ENCODE measurements around the gene LENG8. TPM values are rescaled to one million over a fixed set of nuclear protein-coding genes. Genes with fewer than 3 reads are reported as not detected.

LENG8 gene
- total and polyA plus RNA-seq, 4 donors = 39.4 to 336 (median 220) TPM

- WGBS, 2 donors = 78 to 85% methylated on average over 11 of the region's 11 CpGs
- ATAC-seq (ENCODE audit: low FRiP score) (no peak), DNase-seq (peak in 1 of 2 donors; percentile 60)
- intact Hi-C loops (cut with DNase I) = no loop called here
- H3K27me3 ChIP-seq (ENCODE audit: control insufficient read depth in 1 of 2, insufficient read depth in 2 of 2, low read length in 1 of 2) = no peaks in the 10 kb centered on the region
- no peaks in the 10 kb centered on the region for H3K36me3 ChIP-seq (ENCODE audit: control insufficient read depth in 1 of 2, insufficient read depth in 2 of 2, low read length in 1 of 2)
- H3K9me3 ChIP-seq (ENCODE audit: control insufficient read depth, low read length) = no peaks in the 10 kb centered on the region
- H3K4me3 ChIP-seq (ENCODE audit: low read length in 2 of 2) = no peak overlapping the region
- no peak overlapping the region for H3K27ac ChIP-seq (ENCODE audit: low read depth in 1 of 2, low read length in 2 of 2)
- H3K4me1 ChIP-seq (ENCODE audit: control insufficient read depth in 1 of 2, insufficient read depth in 2 of 2, low read length in 2 of 2) = no peaks in the 10 kb centered on the region
Observed at GRCh38 chr19:54428323-54429175, 20.4 kb upstream of the LENG8 start.

GRCh38 chr19:54429176-54429495, 19.9 kb upstream of the LENG8 start:
- Histone ChIP-seq H3K27me3 (ENCODE audit: control insufficient read depth in 1 of 2, insufficient read depth in 2 of 2, low read length in 1 of 2) (no peaks in the 10 kb centered on the region), H3K36me3 (ENCODE audit: control insufficient read depth in 1 of 2, insufficient read depth in 2 of 2, low read length in 1 of 2) (no peaks in the 10 kb centered on the region), H3K4me1 (ENCODE audit: control insufficient read depth in 1 of 2, insufficient read depth in 2 of 2, low read length in 2 of 2) (no peaks in the 10 kb centered on the region), H3K9me3 (ENCODE audit: control insufficient read depth, low read length) (no peaks in the 10 kb centered on the region), H3K4me3 (ENCODE audit: low read length in 2 of 2) (no peak overlapping the region), H3K27ac (ENCODE audit: low read depth in 1 of 2, low read length in 2 of 2) (no peak overlapping the region)
- intact Hi-C loops (cut with DNase I) = no loop called here
- WGBS, 2 donors = 60 to 67% methylated on average over 8 of the region's 8 CpGs
- ATAC-seq (ENCODE audit: low FRiP score) (no peak), DNase-seq (no peak)

DNA sequence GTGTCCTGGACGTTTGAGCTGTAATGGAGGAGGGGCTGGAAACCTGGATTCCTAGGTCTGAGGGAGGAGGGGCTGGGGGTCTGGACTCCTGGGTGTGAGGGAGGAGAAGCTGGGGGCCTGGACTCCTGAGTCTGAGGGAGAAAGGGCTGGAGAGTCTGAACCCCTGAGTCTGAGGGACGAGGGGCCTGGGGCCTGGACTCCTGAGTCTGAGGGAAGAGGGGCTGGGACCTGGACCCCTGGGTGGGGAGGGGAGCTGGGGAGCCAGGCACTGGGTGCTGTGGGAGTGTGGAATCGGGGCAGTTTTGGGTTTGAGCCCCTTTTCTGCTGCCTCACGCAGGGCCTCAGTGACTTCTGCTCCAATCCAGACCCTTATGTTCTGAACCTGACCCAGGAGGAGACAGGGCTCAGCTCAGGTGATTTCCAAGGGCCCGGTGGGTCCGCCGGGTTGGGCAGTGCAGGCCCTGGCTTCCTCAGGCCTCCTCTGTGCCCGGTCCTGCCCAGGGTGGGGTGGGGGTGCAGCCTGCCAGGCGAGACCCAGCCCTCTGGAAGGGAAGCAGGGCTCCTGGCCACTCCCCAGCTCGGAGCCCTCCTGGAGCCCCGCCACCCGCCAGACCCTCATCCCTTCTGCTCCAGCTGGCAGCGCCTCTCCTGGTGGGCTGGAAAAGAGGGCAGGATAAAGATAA, 19.3 kb upstream of the LENG8 start:
- H3K27ac ChIP-seq (ENCODE audit: low read depth in 1 of 2, low read length in 2 of 2) = no peak overlapping the region
- intact Hi-C loops (cut with DNase I) = no loop called here
- H3K27me3 ChIP-seq (ENCODE audit: control insufficient read depth in 1 of 2, insufficient read depth in 2 of 2, low read length in 1 of 2) = no peaks in the 10 kb centered on the region
- H3K4me3 ChIP-seq (ENCODE audit: low read length in 2 of 2) = no peak overlapping the region
- no peak for ATAC-seq (ENCODE audit: low FRiP score)
- peak in 1 of 2 donors; percentile 73 for DNase-seq
- H3K4me1 ChIP-seq (ENCODE audit: control insufficient read depth in 1 of 2, insufficient read depth in 2 of 2, low read length in 2 of 2) = no peaks in the 10 kb centered on the region
- no peaks in the 10 kb centered on the region for H3K9me3 ChIP-seq (ENCODE audit: control insufficient read depth, low read length)
- WGBS, 2 donors = 42 to 48% methylated on average over 13 of the region's 13 CpGs
- no peaks in the 10 kb centered on the region for H3K36me3 ChIP-seq (ENCODE audit: control insufficient read depth in 1 of 2, insufficient read depth in 2 of 2, low read length in 1 of 2)

- Histone ChIP-seq H3K27ac (ENCODE audit: low read depth in 1 of 2, low read length in 2 of 2) (no peak overlapping the region), H3K4me3 (ENCODE audit: low read length in 2 of 2) (no peak overlapping the region), H3K27me3 (ENCODE audit: control insufficient read depth in 1 of 2, insufficient read depth in 2 of 2, low read length in 1 of 2) (no peaks in the 10 kb centered on the region), H3K36me3 (ENCODE audit: control insufficient read depth in 1 of 2, insufficient read depth in 2 of 2, low read length in 1 of 2) (no peaks in the 10 kb centered on the region), H3K4me1 (ENCODE audit: control insufficient read depth in 1 of 2, insufficient read depth in 2 of 2, low read length in 2 of 2) (no peaks in the 10 kb centered on the region), H3K9me3 (ENCODE audit: control insufficient read depth, low read length) (no peaks in the 10 kb centered on the region)
- intact Hi-C loops (cut with DNase I) = no loop called here
- 7 to 8% methylated on average over 41 to 43 of the region's 43 CpGs for WGBS, 2 donors
- DNase-seq = peak in 1 of 2 donors; percentile 68
- ATAC-seq (ENCODE audit: low FRiP score) = peak; percentile 49
Observed at GRCh38 chr19:54430306-54431254, 18.4 kb upstream of the LENG8 start.

DNA sequence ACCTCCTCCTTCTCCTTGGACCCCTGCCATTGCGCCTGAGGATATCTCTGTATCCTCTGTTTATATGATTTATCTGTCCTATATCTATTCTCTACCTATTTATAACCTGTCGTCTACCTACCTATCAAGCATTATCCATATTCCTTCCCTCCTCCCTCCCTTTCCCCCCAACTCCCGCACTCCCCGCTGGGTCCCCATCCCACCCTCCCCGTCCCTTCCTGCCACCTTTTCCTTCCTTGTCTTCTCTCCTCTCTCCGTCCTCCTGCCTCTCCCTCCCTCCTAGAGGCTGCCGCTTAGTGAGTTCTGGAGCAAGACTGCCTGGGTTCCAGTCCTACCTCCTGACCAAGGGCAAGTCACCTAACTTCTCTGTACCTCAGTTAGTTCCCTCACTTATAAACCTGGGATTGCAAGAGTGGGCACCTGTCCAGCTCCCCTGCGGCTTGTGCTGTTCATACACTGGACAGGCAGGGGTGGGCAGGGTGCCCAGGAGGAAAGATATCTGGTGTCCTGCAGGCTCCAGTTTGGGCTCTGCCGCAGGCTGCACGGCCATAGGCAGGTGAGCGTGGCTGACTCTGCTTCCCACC, 17.7 kb upstream of the LENG8 start:
- no peaks in the 10 kb centered on the region for H3K4me1 ChIP-seq (ENCODE audit: control insufficient read depth in 1 of 2, insufficient read depth in 2 of 2, low read length in 2 of 2)
- no peaks in the 10 kb centered on the region for H3K27me3 ChIP-seq (ENCODE audit: control insufficient read depth in 1 of 2, insufficient read depth in 2 of 2, low read length in 1 of 2)
- no peaks in the 10 kb centered on the region for H3K9me3 ChIP-seq (ENCODE audit: control insufficient read depth, low read length)
- ATAC-seq (ENCODE audit: low FRiP score) = no peak
- intact Hi-C loops (cut with DNase I) = no loop called here
- no peak overlapping the region for H3K4me3 ChIP-seq (ENCODE audit: low read length in 2 of 2)
- no peak for DNase-seq
- H3K27ac ChIP-seq (ENCODE audit: low read depth in 1 of 2, low read length in 2 of 2) = no peak overlapping the region
- WGBS, 2 donors = 36 to 44% methylated on average over 11 of the region's 11 CpGs
- H3K36me3 ChIP-seq (ENCODE audit: control insufficient read depth in 1 of 2, insufficient read depth in 2 of 2, low read length in 1 of 2) = no peaks in the 10 kb centered on the region

- intact Hi-C loops (cut with DNase I) = no loop called here
- no peaks in the 10 kb centered on the region for H3K27me3 ChIP-seq (ENCODE audit: control insufficient read depth in 1 of 2, insufficient read depth in 2 of 2, low read length in 1 of 2)
- WGBS, 2 donors = 70 to 74% methylated on average over 10 of the region's 10 CpGs
Observed at GRCh38 chr19:54432144-54432738, 16.8 kb upstream of the LENG8 start.

DNA sequence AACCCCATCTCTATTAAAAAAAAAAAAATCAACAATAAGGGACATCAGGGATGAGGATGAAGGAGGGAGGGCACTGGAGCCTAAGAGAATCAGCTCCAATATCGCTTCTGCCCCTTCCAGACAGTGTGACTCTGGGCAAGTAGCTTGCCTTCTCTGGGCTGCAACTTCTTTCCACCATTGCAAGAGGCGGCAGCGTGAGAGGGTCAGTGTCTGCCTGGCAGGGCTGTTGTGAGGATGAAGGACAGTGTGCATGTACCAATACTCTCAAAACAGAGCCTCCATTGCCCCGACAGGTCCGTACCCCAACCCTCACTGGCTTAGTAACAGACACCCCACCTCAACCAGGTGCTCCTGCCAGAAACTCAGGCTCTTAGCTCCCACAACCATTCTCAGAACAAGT, 15.3 kb upstream of the LENG8 start:
- intact Hi-C loops (cut with DNase I) = no loop called here
- Histone ChIP-seq H3K36me3 (ENCODE audit: control insufficient read depth in 1 of 2, insufficient read depth in 2 of 2, low read length in 1 of 2) (no peaks in the 10 kb centered on the region), H3K27me3 (ENCODE audit: control insufficient read depth in 1 of 2, insufficient read depth in 2 of 2, low read length in 1 of 2) (no peaks in the 10 kb centered on the region), H3K4me3 (ENCODE audit: low read length in 2 of 2) (no peak overlapping the region), H3K27ac (ENCODE audit: low read depth in 1 of 2, low read length in 2 of 2) (no peak overlapping the region), H3K9me3 (ENCODE audit: control insufficient read depth, low read length) (no peaks in the 10 kb centered on the region), H3K4me1 (ENCODE audit: control insufficient read depth in 1 of 2, insufficient read depth in 2 of 2, low read length in 2 of 2) (no peaks in the 10 kb centered on the region)
- no peak for DNase-seq
- 86 to 92% methylated on average over 5 of the region's 5 CpGs for WGBS, 2 donors
- no peak for ATAC-seq (ENCODE audit: low FRiP score)

More at GRCh38 chr19:54432144-54432738, 16.8 kb upstream of the LENG8 start:
- DNase-seq (no peak), ATAC-seq (ENCODE audit: low FRiP score) (no peak)
- H3K9me3 ChIP-seq (ENCODE audit: control insufficient read depth, low read length) = no peaks in the 10 kb centered on the region
- H3K4me1 ChIP-seq (ENCODE audit: control insufficient read depth in 1 of 2, insufficient read depth in 2 of 2, low read length in 2 of 2) = no peaks in the 10 kb centered on the region
- no peak overlapping the region for H3K27ac ChIP-seq (ENCODE audit: low read depth in 1 of 2, low read length in 2 of 2)
- no peak overlapping the region for H3K4me3 ChIP-seq (ENCODE audit: low read length in 2 of 2)
- no peaks in the 10 kb centered on the region for H3K36me3 ChIP-seq (ENCODE audit: control insufficient read depth in 1 of 2, insufficient read depth in 2 of 2, low read length in 1 of 2)
